GM12874 (cell line): Measurements from ENCODE around the gene KRTAP5-3.
A peak's percentile ranks its signal among the peaks of the same experiment; 100 is the strongest.
"Not testable (repeated sequence)": the region's sequence is repeated elsewhere in the genome, so short reads cannot be mapped to it uniquely, and the experiment has no call there.

ENCODE experiments used
- TF ChIP-seq, protein P1 (sequence below): IDR thresholded peaks from 2 replicates; pipeline ENCODE4 v1.5.1; 2011; ENCODE audit warnings: low read depth, mild to moderate bottlenecking, control low read depth, low read length, moderate library complexity; ENCODE audit not compliant: insufficient read depth

The KRTAP5-3 gene

DNA sequence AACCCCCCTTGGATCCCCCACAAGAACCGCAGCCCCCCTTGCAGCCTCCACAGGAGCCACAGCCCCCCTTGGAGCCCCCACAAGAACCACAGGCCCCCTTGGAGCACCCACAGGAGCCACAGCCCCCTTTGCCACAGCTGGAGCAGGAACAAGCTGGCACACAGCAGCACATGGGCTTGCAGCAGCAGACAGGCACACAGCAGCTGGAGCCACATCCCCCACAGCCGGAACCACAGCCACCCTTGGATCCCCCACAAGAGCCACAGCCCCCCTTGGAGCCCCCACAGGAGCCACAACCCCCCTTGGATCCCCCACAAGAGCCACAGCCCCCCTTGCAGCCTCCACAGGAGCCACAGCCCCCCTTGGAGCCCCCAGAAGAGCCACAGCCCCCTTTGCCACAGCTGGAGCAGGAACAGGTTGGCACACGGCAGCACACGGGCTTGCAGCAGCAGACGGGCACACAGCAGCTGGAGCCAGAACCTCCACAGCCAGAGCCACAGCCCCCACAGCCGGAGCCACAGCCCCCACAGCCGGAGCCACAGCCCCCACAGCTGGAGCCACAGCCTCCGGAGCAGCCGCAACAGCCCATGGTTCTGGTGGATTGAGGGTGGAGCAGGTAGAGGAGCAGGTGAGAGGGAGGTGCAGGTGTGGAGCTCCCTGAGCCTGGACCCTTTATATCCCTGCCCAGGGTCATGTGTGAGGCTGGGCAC is 23.4 kb downstream of the KRTAP5-3 start, which contains the start of gene KRTAP5-1:
TSS of gene KRTAP5-1 (minus strand) at position 623 of the 710 bp plus-strand sequence. CDS start at position 589, 34 bp downstream.
- TF ChIP-seq, protein P1, sequence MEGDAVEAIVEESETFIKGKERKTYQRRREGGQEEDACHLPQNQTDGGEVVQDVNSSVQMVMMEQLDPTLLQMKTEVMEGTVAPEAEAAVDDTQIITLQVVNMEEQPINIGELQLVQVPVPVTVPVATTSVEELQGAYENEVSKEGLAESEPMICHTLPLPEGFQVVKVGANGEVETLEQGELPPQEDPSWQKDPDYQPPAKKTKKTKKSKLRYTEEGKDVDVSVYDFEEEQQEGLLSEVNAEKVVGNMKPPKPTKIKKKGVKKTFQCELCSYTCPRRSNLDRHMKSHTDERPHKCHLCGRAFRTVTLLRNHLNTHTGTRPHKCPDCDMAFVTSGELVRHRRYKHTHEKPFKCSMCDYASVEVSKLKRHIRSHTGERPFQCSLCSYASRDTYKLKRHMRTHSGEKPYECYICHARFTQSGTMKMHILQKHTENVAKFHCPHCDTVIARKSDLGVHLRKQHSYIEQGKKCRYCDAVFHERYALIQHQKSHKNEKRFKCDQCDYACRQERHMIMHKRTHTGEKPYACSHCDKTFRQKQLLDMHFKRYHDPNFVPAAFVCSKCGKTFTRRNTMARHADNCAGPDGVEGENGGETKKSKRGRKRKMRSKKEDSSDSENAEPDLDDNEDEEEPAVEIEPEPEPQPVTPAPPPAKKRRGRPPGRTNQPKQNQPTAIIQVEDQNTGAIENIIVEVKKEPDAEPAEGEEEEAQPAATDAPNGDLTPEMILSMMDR = not testable (repeated sequence)

DNA sequence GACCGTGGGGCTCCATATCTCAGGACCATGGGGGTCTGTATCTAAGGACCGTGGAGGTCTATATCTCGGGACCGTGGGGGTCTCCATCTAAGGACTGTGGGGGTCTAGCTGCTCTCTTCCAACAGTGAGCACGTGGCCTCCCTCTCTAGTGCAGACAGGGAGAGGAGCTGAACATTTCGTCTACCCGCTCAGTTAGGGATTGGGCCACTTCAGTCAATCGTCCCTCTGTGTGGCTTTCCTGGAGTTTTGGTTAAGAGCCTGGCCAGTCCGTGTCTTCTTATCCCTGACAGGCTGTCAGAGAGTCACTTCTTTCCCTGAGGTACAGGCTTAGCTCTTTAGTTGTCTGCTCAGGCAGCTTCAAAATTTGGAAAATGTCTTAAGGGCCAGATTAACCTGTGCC is 26.3 kb downstream of the KRTAP5-3 start:
- TF ChIP-seq, protein P1 = no peak

DNA sequence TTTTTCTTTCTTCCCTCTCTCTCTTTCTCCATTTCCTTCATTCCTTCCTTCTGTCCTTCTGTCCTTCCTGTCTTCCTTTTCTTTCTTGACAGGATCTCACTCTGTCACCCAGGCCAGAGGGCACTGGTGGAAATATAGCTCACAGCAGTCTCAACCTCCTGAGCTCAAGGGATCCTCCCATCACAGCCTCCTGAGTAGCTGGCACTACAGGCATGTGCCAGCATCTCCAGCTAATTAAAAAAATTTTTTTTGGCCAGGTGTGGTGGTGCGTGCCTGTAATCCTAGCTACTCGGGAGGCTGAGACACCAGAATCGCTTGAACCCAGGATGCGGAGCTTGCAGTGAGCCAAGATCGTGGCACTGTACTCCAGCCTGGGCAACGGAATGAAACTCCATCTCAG is 31.4 kb downstream of the KRTAP5-3 start:
- TF ChIP-seq, protein P1 = no peak

DNA sequence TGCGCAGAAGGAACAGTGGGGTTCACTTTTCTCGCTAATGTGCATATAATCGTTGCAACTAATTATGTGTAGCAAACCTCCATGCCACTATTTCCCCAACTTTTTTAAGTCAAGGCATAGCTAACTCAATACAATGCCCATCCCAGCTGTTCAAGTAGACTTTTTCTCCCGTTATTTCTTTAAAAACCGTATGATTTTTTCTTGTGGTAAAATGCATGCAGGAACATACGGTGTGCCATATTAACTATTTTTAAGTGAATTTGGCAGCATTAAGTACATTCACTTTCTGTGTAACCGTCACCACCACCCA is 33.4 kb downstream of the KRTAP5-3 start:
- TF ChIP-seq, protein P1 = no peak

DNA sequence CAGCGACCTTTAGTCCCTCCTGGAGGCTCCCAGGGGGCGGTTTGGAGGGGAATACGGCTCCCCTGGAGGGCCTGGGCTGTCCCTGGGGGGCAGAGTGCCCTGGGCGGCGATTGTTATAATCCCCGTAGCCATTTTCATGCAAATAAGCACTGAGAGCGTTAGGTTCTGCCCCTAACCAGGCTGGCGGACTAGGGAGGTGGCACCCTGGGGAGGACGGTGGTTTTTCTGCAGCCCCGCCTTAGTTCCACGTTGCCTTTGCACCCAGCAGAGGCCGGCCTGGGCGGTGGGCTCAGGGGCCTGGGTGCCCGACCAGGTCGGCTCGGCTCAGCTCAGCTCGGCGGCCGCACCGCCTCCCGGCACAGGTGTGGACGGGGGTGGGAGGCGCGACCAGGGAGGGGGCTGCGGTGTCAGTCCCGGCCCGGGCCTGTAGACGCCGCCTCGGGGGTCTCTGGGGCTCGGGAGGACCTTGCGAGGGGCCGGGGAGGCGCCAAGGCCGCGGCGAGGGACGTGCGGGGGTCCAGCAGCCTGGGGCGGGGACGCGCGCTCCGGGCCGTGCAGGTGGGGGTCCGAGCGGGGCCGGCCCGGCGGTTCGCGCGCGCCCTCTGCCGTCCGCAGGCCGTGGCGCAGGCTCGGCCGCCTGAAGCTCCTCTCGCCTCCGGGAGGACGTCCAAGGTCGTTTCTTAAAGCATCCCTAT is 33.9 kb downstream of the KRTAP5-3 start:
- TF ChIP-seq, protein P1 = peak; percentile 92

DNA sequence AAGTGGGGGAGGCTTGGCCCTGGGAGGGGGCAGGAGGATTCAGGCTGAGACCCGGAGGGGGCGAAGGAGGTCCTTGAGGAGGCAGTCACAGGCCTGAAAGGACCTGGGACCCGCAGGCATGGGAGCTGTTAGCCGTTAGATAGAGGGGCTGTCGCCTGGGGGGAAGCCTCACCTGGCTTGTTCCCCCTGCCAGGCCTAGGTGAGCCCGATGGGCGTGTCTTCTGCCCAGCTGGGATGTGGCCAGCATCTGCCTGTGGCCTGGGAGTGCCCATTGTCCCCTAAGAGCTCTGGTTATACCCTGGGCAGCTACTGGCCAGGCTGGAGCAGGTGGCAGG is 34.4 kb downstream of the KRTAP5-3 start:
- TF ChIP-seq, protein P1 = no peak

DNA sequence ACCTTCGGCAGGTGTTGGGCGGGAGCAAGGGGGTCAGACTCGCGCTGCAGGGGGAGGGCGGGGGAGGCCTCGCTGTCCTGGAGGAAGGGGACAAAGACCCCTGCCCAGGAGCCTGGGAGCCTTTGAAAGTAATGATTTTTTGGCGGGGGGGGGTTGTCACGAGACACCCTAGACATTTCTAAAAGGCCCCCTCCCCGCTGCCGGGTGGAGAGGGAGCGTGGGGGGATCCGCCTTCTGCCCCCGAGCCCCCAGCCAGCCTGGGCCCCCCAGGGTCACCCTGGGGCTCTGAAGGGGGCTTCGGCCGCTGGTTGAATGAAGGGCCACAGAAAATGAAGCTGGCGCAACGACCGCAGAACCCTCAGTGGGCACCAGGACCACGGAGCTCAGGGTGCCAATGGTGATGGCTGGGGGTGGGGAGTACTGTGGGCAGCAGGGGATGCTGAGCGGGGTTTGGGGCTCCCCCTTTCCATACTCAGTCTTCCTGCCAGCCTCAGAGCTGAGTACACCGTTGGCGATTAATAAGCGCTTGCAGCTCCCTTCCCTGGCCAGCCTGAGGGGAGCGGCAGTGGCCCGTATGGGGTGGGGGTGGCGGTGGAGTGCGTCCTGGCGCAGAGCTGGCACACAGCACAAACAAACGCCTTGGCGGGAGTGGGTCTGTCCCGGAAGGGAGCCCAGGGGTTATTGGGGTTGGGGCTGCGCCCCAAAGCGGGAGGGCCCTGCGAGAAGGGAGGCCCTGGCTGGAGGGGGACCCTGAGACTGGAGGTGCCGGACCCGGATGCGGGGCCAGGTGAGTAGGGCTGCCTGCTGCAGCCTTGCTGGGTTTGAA is 35.0 kb downstream of the KRTAP5-3 start:
- TF ChIP-seq, protein P1 = no peak
